HL-60/S4 treated with retinoic acid at 250 ng/mL for 4 days and 3 days (cell line): Measurements from ENCODE around the gene MFAP2.

ENCODE experiments used
- in situ Hi-C: fragments of 300-500 bp; cut with MboI; formaldehyde crosslinking; loops from 2 replicates; pipeline ENCODE4 v1.7.0; 2022; ENCODE audit warnings: low sequenced_read_pairs

MFAP2 gene

DNA sequence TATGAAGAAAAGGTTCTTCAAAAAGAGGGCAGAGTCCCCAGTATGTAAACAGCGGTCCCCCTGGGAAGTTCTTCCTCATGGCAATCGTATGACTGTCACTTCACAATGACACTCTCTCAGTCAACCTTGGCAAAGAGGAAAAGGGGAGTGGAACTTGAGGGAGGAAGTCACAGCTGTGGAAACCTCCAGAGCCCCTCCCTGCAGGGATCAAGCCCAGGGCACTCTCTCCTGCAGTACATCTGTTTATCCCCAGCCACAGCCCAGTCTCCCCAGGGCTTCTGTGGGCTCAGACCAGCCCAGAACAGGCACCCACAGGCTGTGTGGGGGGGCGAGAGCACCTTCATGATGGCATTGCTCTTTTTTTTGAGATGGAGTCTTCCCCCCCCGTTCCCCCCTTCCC is 29.3 kb upstream of the MFAP2 start:
- in situ Hi-C loops, result no loop called here

DNA sequence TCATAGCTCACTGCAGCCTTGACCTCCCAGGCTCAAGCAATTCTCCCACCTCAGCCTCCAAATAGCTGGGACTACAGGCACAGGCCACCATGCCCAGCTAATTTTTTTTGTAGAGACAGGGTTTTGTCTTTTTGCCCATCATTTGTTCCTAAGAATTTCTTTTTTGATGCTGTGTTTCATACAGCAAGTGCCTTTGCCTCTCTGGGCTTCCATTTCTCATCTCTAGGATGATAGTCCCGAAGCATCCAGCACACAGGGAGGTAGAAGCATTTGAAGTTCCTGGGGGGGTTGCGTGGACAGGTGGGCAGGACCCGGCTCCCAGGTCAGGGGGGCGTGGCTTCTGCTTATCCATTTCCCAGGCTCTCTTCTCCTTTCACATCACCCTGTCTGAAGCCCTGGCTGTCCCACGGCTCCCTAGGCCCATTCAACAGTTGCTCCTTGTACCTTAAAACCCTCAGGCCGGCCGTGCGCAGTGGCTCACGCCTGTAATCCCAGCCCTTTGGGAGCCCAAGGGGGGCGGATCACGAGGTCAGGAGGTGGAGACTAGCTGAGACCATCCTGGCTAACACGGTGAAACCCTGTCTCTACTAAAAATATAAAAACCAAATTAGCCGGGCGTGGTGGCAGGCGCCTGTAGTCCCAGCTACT is 27.9 kb upstream of the MFAP2 start:
- in situ Hi-C loops, result no loop called here

GRCh38 chr1:17007121-17007520 is 26.7 kb upstream of the MFAP2 start:
- in situ Hi-C loops, result no loop called here

DNA sequence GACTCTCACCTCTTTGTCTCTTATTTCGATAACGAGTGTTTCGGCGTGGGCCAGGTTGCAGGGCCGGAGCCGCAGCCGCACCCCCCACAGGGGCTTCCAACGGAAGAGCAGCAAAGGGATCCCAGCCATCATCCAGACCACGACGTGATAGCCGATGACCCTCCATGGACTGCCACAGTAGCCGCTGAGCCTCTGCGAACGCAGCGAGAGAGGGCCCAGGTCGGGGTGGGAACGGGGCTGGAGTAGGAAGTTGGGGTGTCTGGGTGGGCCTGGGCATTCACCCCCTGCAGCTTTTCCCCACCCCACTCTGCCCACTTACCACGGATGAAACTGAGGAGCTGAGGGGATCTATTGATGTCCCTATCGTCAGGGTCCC is 24.9 kb upstream of the MFAP2 start:
- in situ Hi-C loops, result no loop called here

DNA sequence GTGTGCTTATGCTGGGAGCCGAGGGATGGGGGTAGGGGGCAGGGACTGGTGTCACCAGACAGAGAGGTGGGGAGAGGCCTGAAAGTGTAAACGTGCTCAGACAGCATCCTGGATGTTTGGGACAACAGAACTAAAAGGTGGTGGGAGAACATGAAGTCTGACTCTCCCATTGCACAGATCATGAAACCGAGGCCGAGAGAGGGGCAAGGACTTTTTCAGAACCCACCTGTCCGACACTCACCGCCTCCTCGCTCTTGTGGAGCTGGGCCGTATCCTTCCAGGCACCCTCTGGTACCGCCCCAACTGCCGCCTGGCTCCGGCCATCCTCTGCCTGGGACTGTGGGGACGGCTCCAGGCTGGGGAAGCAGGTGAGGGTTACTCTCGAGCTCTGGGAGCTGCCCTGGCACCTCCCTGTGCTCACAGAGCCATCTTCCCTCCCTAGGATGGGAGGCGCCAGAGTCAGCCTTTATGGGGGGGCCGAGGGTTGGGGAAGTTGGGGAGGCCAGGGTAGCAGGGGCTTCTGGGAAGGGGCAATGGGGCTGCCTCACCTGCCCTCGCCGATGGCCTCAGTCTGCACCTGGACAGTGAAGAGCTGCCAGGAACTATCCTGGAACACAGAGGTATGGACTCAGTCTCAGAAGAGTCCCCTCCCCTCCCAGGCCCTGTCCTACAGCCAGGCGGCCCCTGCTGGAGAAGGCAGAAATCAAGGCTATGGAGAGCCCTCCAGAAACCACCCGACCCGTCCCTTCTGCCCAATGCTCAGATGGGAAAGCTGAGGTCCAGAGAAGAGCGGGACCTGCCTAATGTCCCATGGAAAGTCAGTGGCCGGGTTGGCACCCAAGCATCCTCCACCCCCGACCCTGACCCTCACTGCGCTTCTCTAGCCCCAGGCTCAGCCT is 24.3 kb upstream of the MFAP2 start:
- in situ Hi-C loops, result no loop called here

DNA sequence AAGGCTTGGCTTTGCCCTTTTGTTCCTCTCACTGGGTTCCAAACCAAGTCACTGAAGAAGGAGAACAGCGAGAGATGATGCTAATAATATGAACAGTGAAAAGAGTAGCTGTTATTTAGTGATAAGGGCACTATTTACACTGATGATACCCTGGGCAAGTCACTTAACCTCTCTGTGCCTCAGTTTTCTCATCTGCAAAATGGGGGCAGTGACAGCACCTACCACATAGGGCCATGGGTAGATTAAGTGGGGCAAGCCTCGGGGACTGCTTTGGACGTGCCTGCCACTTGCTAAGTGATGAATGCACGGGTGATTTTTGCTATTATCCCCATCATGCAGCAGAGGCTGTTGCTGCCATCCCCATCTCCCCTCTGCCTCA is 22.1 kb upstream of the MFAP2 start:
- in situ Hi-C loops, result no loop called here

DNA sequence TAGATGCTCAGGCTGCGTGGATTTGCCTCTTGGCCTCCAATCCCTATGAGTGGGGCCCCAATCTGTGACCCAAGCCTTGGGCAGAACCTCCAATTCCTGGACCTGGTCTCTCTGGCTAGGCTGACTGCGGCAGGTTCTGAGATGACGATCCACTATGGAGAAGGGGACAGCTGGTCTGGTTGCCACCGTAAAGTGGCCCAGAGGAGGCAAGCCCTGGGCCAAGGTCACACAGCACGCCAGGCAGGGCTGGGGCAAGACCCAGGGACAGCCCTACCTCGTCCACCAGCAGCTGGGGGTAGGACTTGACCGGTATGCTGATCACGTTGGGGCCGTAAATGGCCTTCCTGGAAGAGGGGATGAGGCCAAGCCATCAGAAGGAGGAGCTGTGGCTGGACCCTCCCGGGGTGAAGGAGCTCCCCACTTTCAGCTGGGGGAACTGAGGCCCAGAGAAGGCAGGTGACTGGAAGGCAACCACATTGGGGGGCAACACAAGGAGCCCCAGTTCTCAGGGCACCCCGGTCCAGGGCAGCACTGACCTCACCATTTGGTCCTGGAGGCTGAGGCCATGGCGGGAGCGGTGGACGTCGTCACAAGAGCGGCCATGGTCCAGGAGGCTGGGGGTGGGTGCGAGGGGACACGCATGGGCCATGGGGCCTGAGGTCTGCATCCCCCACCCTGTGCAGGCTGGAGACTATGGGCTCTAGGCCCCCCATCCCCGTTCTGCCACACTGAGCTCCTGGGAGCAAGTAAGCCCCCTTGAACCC is 21.5 kb upstream of the MFAP2 start:
- in situ Hi-C loops, result no loop called here

DNA sequence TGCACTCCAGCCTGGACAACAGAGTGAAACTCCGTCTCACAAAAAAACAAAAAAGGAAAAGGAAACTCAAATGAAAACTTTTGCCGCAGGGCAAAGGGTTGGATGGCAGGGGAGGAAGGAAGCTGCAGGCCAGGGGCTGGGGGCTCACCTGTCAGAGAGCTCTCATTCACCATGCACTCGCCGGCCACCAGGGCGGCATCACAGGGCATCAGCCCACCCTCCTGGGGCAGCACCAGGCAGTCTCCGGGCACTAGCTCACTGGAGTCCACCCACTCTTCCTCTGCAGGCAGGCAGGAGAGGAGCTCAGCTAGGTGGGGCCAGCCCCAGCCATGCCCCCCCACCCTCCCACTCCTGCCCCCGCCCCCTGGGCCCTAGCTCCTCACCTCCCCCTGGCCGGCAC is 19.4 kb upstream of the MFAP2 start:
- in situ Hi-C loops, result no loop called here

DNA sequence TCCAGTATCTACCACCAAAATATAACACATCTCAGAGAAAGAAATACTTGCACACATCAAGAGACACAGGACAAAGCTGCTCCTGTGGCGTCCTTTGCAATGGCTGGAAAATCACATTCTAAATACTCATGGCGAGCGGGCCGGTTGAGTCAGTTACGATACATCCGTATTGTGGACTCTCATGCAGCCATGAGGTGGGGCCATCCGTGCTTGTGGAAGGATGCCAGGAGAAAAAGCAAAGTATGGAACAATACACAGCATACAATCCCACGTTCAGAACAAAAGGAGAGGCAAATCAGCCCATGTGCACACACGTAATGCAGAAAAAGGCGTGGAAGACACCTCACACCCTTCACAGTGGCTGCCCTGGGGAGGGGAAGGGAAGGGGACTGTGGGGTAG is 18.2 kb upstream of the MFAP2 start:
- in situ Hi-C loops, result no loop called here

GRCh38 chr1:16996845-16997244 is 16.4 kb upstream of the MFAP2 start:
- in situ Hi-C loops, result no loop called here

- in situ Hi-C loops, result no loop called here
Observed at GRCh38 chr1:16993521-16994038, 13.2 kb upstream of the MFAP2 start.

GRCh38 chr1:16992675-16993074 is 12.3 kb upstream of the MFAP2 start:
- in situ Hi-C loops, result no loop called here

DNA sequence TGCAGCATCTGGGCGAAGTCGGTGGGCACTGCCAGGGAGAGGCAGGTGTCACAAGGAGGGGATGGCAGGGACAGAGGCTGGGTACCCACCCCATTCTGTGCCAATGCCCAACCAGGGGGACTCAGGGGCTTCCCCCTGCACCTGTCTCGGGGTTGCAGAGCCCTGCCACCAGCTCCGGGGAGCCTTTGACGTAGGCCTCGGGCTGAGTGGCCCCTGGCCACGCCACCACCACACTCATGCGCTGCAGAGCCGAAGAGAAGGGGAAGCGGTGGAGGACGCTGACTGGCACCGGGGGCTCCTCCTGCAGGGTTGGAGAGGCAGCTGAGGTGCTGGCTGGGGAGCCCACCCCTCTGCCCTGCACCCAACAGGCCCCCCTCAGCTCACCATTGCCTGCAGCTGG is 11.7 kb upstream of the MFAP2 start:
- in situ Hi-C loops, result no loop called here

- in situ Hi-C loops, result no loop called here
Observed at GRCh38 chr1:16991571-16991970, 11.2 kb upstream of the MFAP2 start.

- in situ Hi-C loops, result loop anchor here (10.0 kb wide), 1 partner anchor 55 kb away; no protein-coding TSS in a partner anchor
Observed at GRCh38 chr1:16989676-16990391, 9.4 kb upstream of the MFAP2 start.

DNA sequence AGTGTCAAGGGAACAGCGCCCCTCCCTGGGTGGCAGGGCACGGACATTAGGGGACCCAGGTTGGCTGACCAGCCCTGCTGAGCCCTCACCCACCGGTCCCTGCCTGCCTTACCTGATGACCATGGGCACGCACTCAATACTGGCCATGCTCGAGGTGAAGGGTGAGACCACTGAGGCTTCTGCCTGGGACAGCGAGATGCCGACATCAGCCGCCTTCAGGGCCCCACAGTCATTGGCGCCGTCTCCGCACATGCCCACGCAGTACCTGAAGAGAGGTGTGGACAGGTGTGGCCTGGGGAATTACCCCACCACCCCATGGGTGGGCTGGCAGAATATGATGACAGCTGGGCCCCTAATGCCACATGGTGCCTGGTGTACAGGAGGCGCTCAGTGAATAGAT is 7.8 kb upstream of the MFAP2 start:
- in situ Hi-C loops, result loop anchor here (10.0 kb wide), 1 partner anchor 57 kb away; no protein-coding TSS in a partner anchor

GRCh38 chr1:16986962-16987361 is 6.5 kb upstream of the MFAP2 start:
- in situ Hi-C loops, result loop anchor here (10.0 kb wide), 1 partner anchor 58 kb away; no protein-coding TSS in a partner anchor

DNA sequence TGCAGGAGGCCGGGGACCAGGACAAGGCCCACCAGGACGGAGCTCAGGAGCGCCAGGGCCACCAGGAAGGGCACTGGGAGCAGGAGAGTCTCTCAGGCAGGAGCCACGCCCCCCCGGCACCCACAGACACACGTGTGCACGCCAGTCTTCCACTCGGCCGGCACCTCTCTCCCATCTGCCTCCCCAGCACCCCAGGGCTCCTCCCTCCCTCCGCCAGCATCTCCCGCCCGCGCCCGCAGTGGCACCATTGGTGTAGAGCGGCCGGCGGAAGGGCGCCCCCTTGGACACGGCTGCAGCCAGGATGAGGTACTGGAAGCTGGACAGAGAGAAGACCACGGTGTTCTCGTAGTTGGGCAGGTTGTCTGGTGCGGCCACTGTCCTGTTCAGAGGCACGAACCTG is 6.1 kb upstream of the MFAP2 start:
- in situ Hi-C loops, result loop anchor here (10.0 kb wide), 1 partner anchor 58 kb away; no protein-coding TSS in a partner anchor

GRCh38 chr1:16986113-16986512 is 5.7 kb upstream of the MFAP2 start:
- in situ Hi-C loops, result loop anchor here (10.0 kb wide), 1 partner anchor 59 kb away; no protein-coding TSS in a partner anchor

DNA sequence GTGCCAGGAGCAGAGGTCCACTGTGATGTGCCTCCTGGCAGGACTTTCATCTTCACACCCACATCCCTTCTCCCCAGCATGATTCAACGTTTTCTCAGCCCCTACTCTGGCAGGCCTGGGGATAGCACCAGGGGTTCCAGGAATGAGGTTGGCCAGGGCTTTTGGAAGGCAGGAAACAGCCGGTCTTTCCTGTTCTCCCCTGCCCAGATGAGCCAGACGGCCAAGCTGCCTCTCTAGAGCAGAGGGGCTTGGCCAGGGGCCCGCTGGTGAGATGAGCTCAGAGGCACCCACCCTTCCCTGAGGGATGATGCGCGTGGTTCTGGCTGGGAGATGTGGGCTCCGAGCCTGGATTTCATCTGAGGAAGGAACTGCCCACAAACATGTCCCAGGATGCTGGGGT is 4.3 kb upstream of the MFAP2 start:
- in situ Hi-C loops, result loop anchor here (10.0 kb wide), 1 partner anchor 60 kb away; no protein-coding TSS in a partner anchor
